GM12892 (cell line): ENCODE data around the gene SMAD6.

Experiments used
- DNase-seq: peaks from one replicate; pipeline ENCODE4 v3.0.0; 2011; ENCODE audit not compliant: insufficient read length
- FAIRE-seq: peaks from 2 replicates; lab custom pipeline; 2011; peaks lifted over from hg19 to GRCh38; lab: Jason Lieb, UNC
- POLR2A ChIP-seq: IDR thresholded peaks from 2 replicates; pipeline ENCODE4 v1.6.1; 2011; ENCODE audit warnings: low read depth, low read length, control low read depth
- POLR2AphosphoS5 ChIP-seq: IDR thresholded peaks from 2 replicates; pipeline ENCODE4 v1.6.1; 2011; ENCODE audit warnings: low read depth, low read length, control low read depth
- TAF1 ChIP-seq: IDR thresholded peaks from 2 replicates; pipeline ENCODE4 v1.6.1; 2011; ENCODE audit warnings: low read depth, mild to moderate bottlenecking, control low read depth, low read length, borderline replicate concordance

The SMAD6 gene

DNA sequence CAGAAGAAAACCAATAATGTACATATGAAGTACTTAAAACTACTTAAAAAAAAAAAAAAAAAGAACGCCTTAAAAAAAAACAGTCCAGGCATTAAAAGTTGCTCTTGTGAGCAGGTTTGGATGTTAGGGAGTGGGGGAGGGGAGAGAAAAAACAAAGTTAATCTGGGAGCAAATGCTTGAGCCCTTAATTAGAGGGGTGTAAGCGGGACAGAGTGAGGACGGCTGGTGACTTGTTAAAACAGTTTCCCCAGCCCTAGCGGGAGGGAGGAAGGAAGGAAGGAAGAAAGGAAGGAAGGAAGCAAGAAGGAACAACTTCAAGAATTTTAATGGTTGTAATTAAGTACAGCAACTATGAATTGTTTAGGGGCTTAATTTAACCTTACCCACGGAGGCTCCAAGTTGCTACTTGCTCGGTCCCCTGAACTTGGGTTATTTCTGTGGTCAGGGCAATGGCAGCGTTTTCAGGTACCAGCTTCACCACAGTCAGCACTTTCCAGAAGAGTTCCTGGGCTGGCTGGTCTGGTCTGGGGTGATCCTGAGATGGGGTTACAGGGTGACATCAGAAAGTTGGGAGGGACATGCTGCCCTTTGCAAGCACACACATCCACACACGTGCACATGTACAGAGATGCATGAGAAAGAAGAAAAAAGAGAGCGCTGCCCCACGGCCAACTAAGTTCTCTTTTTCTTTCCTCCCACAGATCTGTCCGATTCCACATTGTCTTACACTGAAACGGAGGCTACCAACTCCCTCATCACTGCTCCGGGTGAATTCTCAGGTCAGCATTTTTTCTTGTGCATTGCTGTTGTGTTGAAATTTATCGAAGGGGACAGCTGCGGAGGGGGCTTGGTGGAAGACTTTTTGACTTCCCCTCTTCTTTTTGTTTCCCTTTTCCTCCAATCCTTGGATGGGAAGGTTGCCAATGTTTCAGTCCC, 14.0 kb downstream of the SMAD6 start:
- FAIRE-seq (no peak), DNase-seq (no peak)
- TF ChIP-seq POLR2A (no peak), POLR2AphosphoS5 (no peak)

GRCh38 chr15:66716656-66717020, 14.6 kb downstream of the SMAD6 start:
- no peak for TF ChIP-seq POLR2A
- TF ChIP-seq POLR2AphosphoS5 = no peak
- no peak for TF ChIP-seq TAF1
- FAIRE-seq = no peak

DNA sequence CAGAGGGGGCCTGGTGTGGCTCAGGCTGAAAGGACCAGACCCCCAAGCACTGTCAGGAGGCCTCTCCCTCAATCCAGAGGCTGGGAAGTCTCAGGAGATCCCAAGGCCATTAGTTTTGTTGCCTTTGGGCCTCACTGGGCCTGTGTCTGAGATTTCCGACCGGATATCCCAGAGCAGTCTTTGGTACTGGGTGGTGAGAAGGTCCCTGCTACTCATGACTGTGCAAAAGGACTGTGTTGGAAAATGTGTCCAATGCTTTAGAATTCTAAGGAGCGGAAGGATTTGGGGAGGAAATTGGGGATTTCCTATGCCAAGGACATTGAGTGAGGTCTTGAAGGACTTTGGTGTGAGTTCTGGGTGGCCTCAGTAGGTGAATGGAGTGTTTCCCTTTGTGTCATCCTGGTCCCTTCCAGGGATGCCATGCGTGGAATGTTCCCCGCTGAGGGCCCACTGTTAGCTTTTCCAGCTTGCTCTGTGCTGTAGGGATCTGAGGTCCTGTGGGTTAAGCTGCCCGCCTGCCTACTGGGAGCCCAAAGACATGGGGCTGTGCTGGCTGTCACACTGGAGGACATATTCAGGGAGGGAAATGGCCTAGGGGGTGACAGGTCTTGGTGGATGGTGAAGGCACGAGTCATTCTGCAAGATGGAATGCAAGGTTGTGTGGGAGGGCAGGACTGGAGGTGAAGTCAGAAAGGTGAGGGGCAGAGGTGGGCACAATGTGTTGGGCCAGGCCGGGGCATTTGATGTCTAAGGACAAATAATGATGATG, 16.4 kb downstream of the SMAD6 start:
- FAIRE-seq = no peak
- TF ChIP-seq POLR2A (no peak), TAF1 (no peak), POLR2AphosphoS5 (no peak)
- DNase-seq = no peak

More at GRCh38 chr15:66716656-66717020, 14.6 kb downstream of the SMAD6 start:
- no peak for DNase-seq

- FAIRE-seq (no peak), DNase-seq (no peak)
- TF ChIP-seq TAF1 = no peak
- TF ChIP-seq POLR2A = no peak
- TF ChIP-seq POLR2AphosphoS5 = no peak
Observed at GRCh38 chr15:66719471-66719870, 17.4 kb downstream of the SMAD6 start.

- TF ChIP-seq POLR2A (no peak), TAF1 (no peak)
- FAIRE-seq (no peak), DNase-seq (no peak)
Observed at GRCh38 chr15:66720206-66721010, 18.4 kb downstream of the SMAD6 start.

- DNase-seq (no peak), FAIRE-seq (no peak)
- TF ChIP-seq POLR2AphosphoS5 (no peak), POLR2A (no peak), TAF1 (no peak)
Observed at GRCh38 chr15:66721020-66721419, 19.0 kb downstream of the SMAD6 start.

DNA sequence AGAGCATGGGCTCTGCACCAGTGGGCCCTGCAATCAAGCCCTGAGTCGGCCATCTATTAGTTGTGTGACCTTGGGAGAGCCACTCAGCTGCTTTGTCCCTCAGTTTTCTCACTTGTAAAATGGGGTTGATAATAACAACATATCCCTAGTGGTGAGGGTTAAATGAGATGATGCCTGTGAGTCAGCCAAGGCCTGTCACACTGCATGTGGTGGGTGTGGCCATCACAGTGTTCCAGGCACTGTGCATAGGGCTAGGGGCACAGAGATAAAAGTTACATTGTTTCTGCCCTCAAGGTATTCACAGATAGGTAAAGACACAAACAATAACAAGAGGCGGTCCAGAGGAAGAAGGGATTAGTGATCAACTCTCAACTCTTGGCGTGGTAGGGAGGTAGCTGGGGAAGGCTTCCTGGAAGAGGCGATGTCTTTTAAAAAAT, 19.5 kb downstream of the SMAD6 start:
- FAIRE-seq (no peak), DNase-seq (no peak)
- TF ChIP-seq POLR2A = no peak
- TF ChIP-seq POLR2AphosphoS5 = no peak
- no peak for TF ChIP-seq TAF1

DNA sequence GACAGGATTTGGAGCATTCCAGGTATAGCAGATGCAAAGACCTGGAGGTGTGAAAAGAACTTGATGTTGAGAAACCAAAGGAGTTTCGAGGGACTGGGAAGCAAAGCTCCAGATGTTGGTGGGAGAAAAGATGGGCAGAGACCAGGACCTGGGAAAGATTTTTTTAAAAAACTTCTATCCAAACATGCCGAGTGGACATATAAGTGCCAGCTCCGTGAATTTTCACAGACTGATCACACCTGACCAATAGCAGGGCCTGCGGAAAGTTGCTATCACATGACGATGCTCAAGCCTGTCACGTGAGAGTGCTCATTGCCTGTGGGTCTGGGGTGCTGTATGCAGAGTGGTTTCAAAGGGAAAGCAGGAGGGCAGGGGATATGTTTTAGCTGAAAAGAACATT, 19.9 kb downstream of the SMAD6 start:
- FAIRE-seq (no peak), DNase-seq (no peak)
- TF ChIP-seq TAF1 = no peak
- TF ChIP-seq POLR2AphosphoS5 = no peak
- no peak for TF ChIP-seq POLR2A

- FAIRE-seq = no peak
- DNase-seq = no peak
- TF ChIP-seq TAF1 (no peak), POLR2A (no peak)
Observed at GRCh38 chr15:66722757-66723540, 20.9 kb downstream of the SMAD6 start.
